ENCODE measurements around the gene ARHGEF3.

GRCh38 chr3:56845505-56845904 lies 43.8 kb upstream of the ARHGEF3 start:
- TF ChIP-seq CTCF (IDR thresholded peaks at IDR 0.05) (no peak), EZH2phosphoT487 (IDR thresholded peaks at IDR 0.05) (no peak), EZH2 (IDR thresholded peaks at IDR 0.05) (no peak)

Data from neural progenitor cell (in vitro differentiated cells).